ENCODE results near the gene MAP4.

DNA sequence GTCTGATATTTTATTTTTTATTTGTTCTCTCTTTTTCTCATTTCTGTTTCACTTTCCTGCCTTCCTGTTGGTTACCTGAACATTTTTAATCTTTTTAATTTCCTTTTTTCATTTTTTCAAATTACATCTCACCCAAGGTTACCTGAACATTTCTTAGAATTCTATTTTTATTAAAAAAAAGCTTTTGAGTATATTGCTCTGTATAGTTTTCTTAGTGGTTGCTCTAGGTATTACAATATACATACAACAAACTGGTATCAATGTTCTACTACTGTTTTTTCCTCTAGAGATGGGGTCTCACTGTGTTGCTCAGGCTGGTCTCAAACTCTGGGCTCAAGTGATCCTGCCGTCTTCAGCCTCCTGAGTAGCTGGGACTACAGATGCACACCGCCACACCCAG is 133.9 kb downstream of the MAP4 start:
- TF ChIP-seq, protein P1, sequence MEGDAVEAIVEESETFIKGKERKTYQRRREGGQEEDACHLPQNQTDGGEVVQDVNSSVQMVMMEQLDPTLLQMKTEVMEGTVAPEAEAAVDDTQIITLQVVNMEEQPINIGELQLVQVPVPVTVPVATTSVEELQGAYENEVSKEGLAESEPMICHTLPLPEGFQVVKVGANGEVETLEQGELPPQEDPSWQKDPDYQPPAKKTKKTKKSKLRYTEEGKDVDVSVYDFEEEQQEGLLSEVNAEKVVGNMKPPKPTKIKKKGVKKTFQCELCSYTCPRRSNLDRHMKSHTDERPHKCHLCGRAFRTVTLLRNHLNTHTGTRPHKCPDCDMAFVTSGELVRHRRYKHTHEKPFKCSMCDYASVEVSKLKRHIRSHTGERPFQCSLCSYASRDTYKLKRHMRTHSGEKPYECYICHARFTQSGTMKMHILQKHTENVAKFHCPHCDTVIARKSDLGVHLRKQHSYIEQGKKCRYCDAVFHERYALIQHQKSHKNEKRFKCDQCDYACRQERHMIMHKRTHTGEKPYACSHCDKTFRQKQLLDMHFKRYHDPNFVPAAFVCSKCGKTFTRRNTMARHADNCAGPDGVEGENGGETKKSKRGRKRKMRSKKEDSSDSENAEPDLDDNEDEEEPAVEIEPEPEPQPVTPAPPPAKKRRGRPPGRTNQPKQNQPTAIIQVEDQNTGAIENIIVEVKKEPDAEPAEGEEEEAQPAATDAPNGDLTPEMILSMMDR (conservative IDR thresholded peaks at IDR 0.05 in 1 of 2, IDR thresholded peaks at IDR 0.05 in 1 of 2; ENCODE audit: low read depth in 1 of 2, low read length in 2 of 2), result no peak
- no peak for TF ChIP-seq EZH2 (IDR thresholded peaks at IDR 0.05; ENCODE audit: low read length, missing control alignments)

Data from fibroblast of lung (primary cell).